ENCODE measurements around the gene MARS1. TPM values are rescaled to one million over a fixed set of nuclear protein-coding genes. Genes with fewer than 3 reads are reported as not detected.

Gene MARS1
- total RNA-seq, 4 donors from 2014 or later = 37.7 to 81.1 (median 42.0) TPM

GRCh38 chr12:57479043-57479375 lies 8.9 kb upstream of the MARS1 start:
- H3K36me3 ChIP-seq = no peaks in the 10 kb centered on the region
- TF ChIP-seq CTCF (IDR thresholded peaks at IDR 0.05 in 4 of 5, conservative IDR thresholded peaks at IDR 0.05 in 1 of 5) (no peak), POLR2A (IDR thresholded peaks at IDR 0.05) (no peak)
- H3K4me3 ChIP-seq = no peak overlapping the region
- no peaks in the 10 kb centered on the region for H3K9me3 ChIP-seq
- DNase-seq (no peak), ATAC-seq (no peak)
- H3K4me1 ChIP-seq = peaks cover 12% of the 10 kb centered on the region in 2 donors
- intact Hi-C loops (cut with DNase I; ENCODE audit: low total_unique reads) (no loop called here), in situ Hi-C loops (cut with MboI; ENCODE audit: low sequenced_read_pairs in 4 of 4) (no loop called here)
- no peak overlapping the region for H3K27ac ChIP-seq
- peaks cover 29 to 35% (median 31%) of the 10 kb centered on the region in 3 donors for H3K27me3 ChIP-seq

- no peaks in the 10 kb centered on the region for H3K9me3 ChIP-seq
- peaks cover 12% of the 10 kb centered on the region in 2 donors for H3K4me1 ChIP-seq
- H3K27me3 ChIP-seq = peaks cover 24 to 29% (median 25%) of the 10 kb centered on the region in 3 donors
- no peaks in the 10 kb centered on the region for H3K36me3 ChIP-seq
- intact Hi-C loops (cut with DNase I; ENCODE audit: low total_unique reads) (no loop called here), in situ Hi-C loops (cut with MboI; ENCODE audit: low sequenced_read_pairs in 4 of 4) (no loop called here)
- TF ChIP-seq CTCF (IDR thresholded peaks at IDR 0.05 in 4 of 5, conservative IDR thresholded peaks at IDR 0.05 in 1 of 5) (no peak), POLR2A (IDR thresholded peaks at IDR 0.05) (no peak)
- DNase-seq = no peak
- no peak within 1 kb of the TSS for H3K4me3 ChIP-seq
- no peak within 1 kb of the TSS for H3K27ac ChIP-seq
- no peak for ATAC-seq
Measured at GRCh38 chr12:57479376-57480115, 8.3 kb upstream of the MARS1 start, which contains the start of gene ARHGAP9. Gene ARHGAP9 (minus strand): TSS chr12:57479866. CDS start chr12:57479406, 460 bp downstream.

GRCh38 chr12:57481671-57482070 lies 6.2 kb upstream of the MARS1 start:
- peaks cover 4 to 8% (median 4%) of the 10 kb centered on the region in 3 donors for H3K27me3 ChIP-seq
- intact Hi-C loops (cut with DNase I; ENCODE audit: low total_unique reads) (no loop called here), in situ Hi-C loops (cut with MboI; ENCODE audit: low sequenced_read_pairs in 4 of 4) (no loop called here)
- H3K9me3 ChIP-seq = no peaks in the 10 kb centered on the region
- no peaks in the 10 kb centered on the region for H3K36me3 ChIP-seq
- no peaks in the 10 kb centered on the region for H3K4me1 ChIP-seq
- DNase-seq = no peak
- TF ChIP-seq CTCF (IDR thresholded peaks at IDR 0.05 in 4 of 5, conservative IDR thresholded peaks at IDR 0.05 in 1 of 5) (no peak), POLR2A (IDR thresholded peaks at IDR 0.05) (no peak)
- H3K27ac ChIP-seq = no peak overlapping the region
- ATAC-seq = no peak
- no peak overlapping the region for H3K4me3 ChIP-seq

DNA sequence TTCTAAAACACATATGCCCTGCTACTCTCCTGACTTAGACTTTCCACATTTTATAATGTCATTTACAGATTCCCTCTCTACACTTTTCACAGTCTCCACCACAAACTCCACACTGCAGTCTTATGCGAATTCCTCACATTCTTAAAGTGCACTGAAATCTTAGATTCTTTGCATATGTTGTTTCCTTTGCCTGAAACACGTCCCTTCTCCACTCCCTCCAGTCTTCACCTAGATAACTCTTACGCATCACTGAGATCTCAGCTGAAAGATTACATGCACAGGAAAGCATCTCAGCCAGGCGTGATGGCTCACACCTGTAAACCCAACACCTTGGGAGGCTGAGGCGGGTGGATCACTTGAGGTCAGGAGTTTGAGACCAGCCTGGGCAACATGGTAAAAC lies 4.4 kb upstream of the MARS1 start:
- ATAC-seq (no peak), DNase-seq (no peak)
- intact Hi-C loops (cut with DNase I; ENCODE audit: low total_unique reads) (no loop called here), in situ Hi-C loops (cut with MboI; ENCODE audit: low sequenced_read_pairs in 4 of 4) (no loop called here)
- TF ChIP-seq CTCF (IDR thresholded peaks at IDR 0.05 in 4 of 5, conservative IDR thresholded peaks at IDR 0.05 in 1 of 5) (no peak), POLR2A (IDR thresholded peaks at IDR 0.05) (no peak)
- H3K36me3 ChIP-seq = no peaks in the 10 kb centered on the region
- H3K4me1 ChIP-seq = peaks cover 0 to 4% of the 10 kb centered on the region in 2 donors
- H3K27me3 ChIP-seq = no peaks in the 10 kb centered on the region
- no peak overlapping the region for H3K4me3 ChIP-seq
- H3K9me3 ChIP-seq = no peaks in the 10 kb centered on the region
- no peak overlapping the region for H3K27ac ChIP-seq

Data from gastrocnemius medialis (tissue), 4 donors.